HepG2 (cell line): ENCODE results near the gene ZNF493.

Experiments used
- CTCF ChIP-seq: sonication (generic); formaldehyde crosslinking; IDR thresholded peaks from 2 replicates; pipeline ENCODE4 v1.5.0; 2020; ENCODE audit warnings: mild to moderate bottlenecking, missing genetic modification reagents, moderate library complexity
- EP300 ChIP-seq, 3 experiments: sonication (generic) in 1 of 3; formaldehyde crosslinking in 1 of 3; IDR thresholded peaks; 2 replicates each; pipeline versions ENCODE4 v1.5.1 to v1.6.1; 2011 to 2020; ENCODE audit warnings: low read depth in 2 of 3, low read length in 2 of 3, borderline replicate concordance in 1 of 3, improper control_type of control experiment in 1 of 3, mild to moderate bottlenecking in 1 of 3, missing genetic modification reagents in 1 of 3, moderate library complexity in 1 of 3
- KAT2B ChIP-seq: fragments of 150-350 bp; IDR thresholded peaks from 2 replicates; pipeline ENCODE4 v1.6.1; 2014; ENCODE audit warnings: low read depth, low read length, borderline replicate concordance
- MAX ChIP-seq: IDR thresholded peaks from 2 replicates; pipeline ENCODE4 v1.6.1; 2012; ENCODE audit warnings: inconsistent platforms
- SMARCC2 ChIP-seq: fragments of 450-650 bp; IDR thresholded peaks from 2 replicates; pipeline ENCODE4 v1.6.1; 2017; ENCODE audit warnings: antibody characterized with exemption, mild to moderate bottlenecking
- TF ChIP-seq, protein P1 (sequence below): sonication (generic); formaldehyde crosslinking; IDR thresholded peaks from 2 replicates; pipeline ENCODE4 v1.5.0; 2020; ENCODE audit warnings: missing genetic modification reagents, mild to moderate bottlenecking, borderline replicate concordance
- TF ChIP-seq, protein P2 (sequence below): sonication (generic); formaldehyde crosslinking; IDR thresholded peaks from 2 replicates; pipeline ENCODE4 v1.5.0; 2020; ENCODE audit warnings: missing genetic modification reagents
- TF ChIP-seq, protein P3 (sequence below): fragments of 450-650 bp; IDR thresholded peaks from 2 replicates; pipeline ENCODE4 v1.6.1; 2016
- TF ChIP-seq, protein P4 (sequence below): sonication (generic); formaldehyde crosslinking; IDR thresholded peaks from 2 replicates; pipeline ENCODE4 v1.4.0; 2020; ENCODE audit warnings: missing genetic modification reagents

DNA sequence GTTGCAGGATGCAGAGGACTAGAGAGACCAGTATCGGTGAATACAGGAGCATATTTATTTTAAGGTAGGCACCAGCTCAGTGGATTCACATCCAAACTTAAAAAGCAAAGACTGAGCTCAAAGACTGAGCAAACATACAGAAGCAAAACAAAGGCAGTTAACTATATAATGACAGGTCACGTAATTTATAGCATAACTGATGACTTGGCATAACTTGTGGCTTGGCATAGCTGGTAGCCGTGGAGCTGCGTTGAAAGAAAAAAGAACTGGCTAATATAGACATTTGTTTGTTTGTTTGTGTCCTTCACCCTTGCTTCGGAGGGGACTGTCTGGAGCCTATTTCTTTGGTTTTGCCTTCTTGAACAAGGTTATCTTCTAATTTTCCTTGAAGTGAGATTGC lies 33.7 kb downstream of the ZNF493 start:
- TF ChIP-seq CTCF (CRISPR knock-in tag) (no peak), EP300 (IDR thresholded peaks at IDR 0.05; ENCODE audit: low read depth in 2 of 2, low read length in 2 of 2) (no peak), EP300 (CRISPR knock-in tag; IDR thresholded peaks at IDR 0.05; ENCODE audit: borderline replicate concordance) (no peak), MAX (no peak), SMARCC2 (no peak), KAT2B (no peak)
- TF ChIP-seq, protein P1, sequence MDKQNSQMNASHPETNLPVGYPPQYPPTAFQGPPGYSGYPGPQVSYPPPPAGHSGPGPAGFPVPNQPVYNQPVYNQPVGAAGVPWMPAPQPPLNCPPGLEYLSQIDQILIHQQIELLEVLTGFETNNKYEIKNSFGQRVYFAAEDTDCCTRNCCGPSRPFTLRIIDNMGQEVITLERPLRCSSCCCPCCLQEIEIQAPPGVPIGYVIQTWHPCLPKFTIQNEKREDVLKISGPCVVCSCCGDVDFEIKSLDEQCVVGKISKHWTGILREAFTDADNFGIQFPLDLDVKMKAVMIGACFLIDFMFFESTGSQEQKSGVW: no peak
- TF ChIP-seq, protein P2, sequence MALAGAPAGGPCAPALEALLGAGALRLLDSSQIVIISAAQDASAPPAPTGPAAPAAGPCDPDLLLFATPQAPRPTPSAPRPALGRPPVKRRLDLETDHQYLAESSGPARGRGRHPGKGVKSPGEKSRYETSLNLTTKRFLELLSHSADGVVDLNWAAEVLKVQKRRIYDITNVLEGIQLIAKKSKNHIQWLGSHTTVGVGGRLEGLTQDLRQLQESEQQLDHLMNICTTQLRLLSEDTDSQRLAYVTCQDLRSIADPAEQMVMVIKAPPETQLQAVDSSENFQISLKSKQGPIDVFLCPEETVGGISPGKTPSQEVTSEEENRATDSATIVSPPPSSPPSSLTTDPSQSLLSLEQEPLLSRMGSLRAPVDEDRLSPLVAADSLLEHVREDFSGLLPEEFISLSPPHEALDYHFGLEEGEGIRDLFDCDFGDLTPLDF (CRISPR knock-in tag): no peak
- TF ChIP-seq, protein P3, sequence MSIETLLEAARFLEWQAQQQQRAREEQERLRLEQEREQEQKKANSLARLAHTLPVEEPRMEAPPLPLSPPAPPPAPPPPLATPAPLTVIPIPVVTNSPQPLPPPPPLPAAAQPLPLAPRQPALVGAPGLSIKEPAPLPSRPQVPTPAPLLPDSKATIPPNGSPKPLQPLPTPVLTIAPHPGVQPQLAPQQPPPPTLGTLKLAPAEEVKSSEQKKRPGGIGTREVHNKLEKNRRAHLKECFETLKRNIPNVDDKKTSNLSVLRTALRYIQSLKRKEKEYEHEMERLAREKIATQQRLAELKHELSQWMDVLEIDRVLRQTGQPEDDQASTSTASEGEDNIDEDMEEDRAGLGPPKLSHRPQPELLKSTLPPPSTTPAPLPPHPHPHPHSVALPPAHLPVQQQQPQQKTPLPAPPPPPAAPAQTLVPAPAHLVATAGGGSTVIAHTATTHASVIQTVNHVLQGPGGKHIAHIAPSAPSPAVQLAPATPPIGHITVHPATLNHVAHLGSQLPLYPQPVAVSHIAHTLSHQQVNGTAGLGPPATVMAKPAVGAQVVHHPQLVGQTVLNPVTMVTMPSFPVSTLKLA: no peak
- TF ChIP-seq, protein P4, sequence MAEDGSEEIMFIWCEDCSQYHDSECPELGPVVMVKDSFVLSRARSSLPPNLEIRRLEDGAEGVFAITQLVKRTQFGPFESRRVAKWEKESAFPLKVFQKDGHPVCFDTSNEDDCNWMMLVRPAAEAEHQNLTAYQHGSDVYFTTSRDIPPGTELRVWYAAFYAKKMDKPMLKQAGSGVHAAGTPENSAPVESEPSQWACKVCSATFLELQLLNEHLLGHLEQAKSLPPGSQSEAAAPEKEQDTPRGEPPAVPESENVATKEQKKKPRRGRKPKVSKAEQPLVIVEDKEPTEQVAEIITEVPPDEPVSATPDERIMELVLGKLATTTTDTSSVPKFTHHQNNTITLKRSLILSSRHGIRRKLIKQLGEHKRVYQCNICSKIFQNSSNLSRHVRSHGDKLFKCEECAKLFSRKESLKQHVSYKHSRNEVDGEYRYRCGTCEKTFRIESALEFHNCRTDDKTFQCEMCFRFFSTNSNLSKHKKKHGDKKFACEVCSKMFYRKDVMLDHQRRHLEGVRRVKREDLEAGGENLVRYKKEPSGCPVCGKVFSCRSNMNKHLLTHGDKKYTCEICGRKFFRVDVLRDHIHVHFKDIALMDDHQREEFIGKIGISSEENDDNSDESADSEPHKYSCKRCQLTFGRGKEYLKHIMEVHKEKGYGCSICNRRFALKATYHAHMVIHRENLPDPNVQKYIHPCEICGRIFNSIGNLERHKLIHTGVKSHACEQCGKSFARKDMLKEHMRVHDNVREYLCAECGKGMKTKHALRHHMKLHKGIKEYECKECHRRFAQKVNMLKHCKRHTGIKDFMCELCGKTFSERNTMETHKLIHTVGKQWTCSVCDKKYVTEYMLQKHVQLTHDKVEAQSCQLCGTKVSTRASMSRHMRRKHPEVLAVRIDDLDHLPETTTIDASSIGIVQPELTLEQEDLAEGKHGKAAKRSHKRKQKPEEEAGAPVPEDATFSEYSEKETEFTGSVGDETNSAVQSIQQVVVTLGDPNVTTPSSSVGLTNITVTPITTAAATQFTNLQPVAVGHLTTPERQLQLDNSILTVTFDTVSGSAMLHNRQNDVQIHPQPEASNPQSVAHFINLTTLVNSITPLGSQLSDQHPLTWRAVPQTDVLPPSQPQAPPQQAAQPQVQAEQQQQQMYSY (CRISPR knock-in tag): no peak
